ENCODE results near the gene RAPGEF4.

Gene RAPGEF4

GRCh38 chr2:172965433-172966212 is 230.0 kb downstream of the RAPGEF4 start:
- H3K4me3 ChIP-seq (replicated peaks; ENCODE audit: low read depth, low read length), result no peak overlapping the region
- no peak for DNase-seq (ENCODE audit: low read depth)
- no peak for TF ChIP-seq CTCF (IDR thresholded peaks at IDR 0.05; ENCODE audit: low read length, missing control alignments)

GRCh38 chr2:172967036-172967982 is 231.7 kb downstream of the RAPGEF4 start:
- no peak for TF ChIP-seq CTCF (IDR thresholded peaks at IDR 0.05; ENCODE audit: low read length, missing control alignments)
- no peak overlapping the region for H3K4me3 ChIP-seq (replicated peaks; ENCODE audit: low read depth, low read length)
- DNase-seq (ENCODE audit: low read depth), result no peak

- no peak for TF ChIP-seq CTCF (IDR thresholded peaks at IDR 0.05; ENCODE audit: low read length, missing control alignments)
- H3K4me3 ChIP-seq (replicated peaks; ENCODE audit: low read depth, low read length), result no peak overlapping the region
- peak; percentile 92 for DNase-seq (ENCODE audit: low read depth)
Observed at GRCh38 chr2:172968061-172968469, 232.4 kb downstream of the RAPGEF4 start.

- no peak overlapping the region for H3K4me3 ChIP-seq (replicated peaks; ENCODE audit: low read depth, low read length)
- peak; percentile 62 for DNase-seq (ENCODE audit: low read depth)
- TF ChIP-seq CTCF (IDR thresholded peaks at IDR 0.05; ENCODE audit: low read length, missing control alignments), result no peak
Observed at GRCh38 chr2:172969166-172969565, 233.5 kb downstream of the RAPGEF4 start.

GRCh38 chr2:172969609-172970008 is 234.0 kb downstream of the RAPGEF4 start:
- peak; percentile 62 for DNase-seq (ENCODE audit: low read depth)
- TF ChIP-seq CTCF (IDR thresholded peaks at IDR 0.05; ENCODE audit: low read length, missing control alignments), result no peak
- H3K4me3 ChIP-seq (replicated peaks; ENCODE audit: low read depth, low read length), result no peak overlapping the region

GRCh38 chr2:172970660-172971059 is 235.0 kb downstream of the RAPGEF4 start:
- no peak overlapping the region for H3K4me3 ChIP-seq (replicated peaks; ENCODE audit: low read depth, low read length)
- TF ChIP-seq CTCF (IDR thresholded peaks at IDR 0.05; ENCODE audit: low read length, missing control alignments), result no peak
- DNase-seq (ENCODE audit: low read depth), result no peak
